ENCODE results near the gene CNOT1.

GRCh38 chr16:58472266-58472665, 157.4 kb downstream of the CNOT1 start:
- TF ChIP-seq GLIS3 (CRISPR knock-in tag; IDR thresholded peaks at IDR 0.05) = no peak
- no peak for TF ChIP-seq PATZ1 (CRISPR knock-in tag; IDR thresholded peaks at IDR 0.05; ENCODE audit: borderline replicate concordance)
- TF ChIP-seq, protein P1, sequence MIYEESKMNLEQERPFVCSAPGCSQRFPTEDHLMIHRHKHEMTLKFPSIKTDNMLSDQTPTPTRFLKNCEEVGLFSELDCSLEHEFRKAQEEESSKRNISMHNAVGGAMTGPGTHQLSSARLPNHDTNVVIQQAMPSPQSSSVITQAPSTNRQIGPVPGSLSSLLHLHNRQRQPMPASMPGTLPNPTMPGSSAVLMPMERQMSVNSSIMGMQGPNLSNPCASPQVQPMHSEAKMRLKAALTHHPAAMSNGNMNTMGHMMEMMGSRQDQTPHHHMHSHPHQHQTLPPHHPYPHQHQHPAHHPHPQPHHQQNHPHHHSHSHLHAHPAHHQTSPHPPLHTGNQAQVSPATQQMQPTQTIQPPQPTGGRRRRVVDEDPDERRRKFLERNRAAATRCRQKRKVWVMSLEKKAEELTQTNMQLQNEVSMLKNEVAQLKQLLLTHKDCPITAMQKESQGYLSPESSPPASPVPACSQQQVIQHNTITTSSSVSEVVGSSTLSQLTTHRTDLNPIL (CRISPR knock-in tag; IDR thresholded peaks at IDR 0.05; ENCODE audit: low read depth) = no peak
- no peak for TF ChIP-seq ARNTL (CRISPR knock-in tag; IDR thresholded peaks at IDR 0.05; ENCODE audit: borderline replicate concordance, low read depth)
- TF ChIP-seq ZNF70 (CRISPR knock-in tag; IDR thresholded peaks at IDR 0.05) = no peak
- no peak for TF ChIP-seq ZNF565 (CRISPR knock-in tag; conservative IDR thresholded peaks at IDR 0.05; ENCODE audit: low read depth)
- TF ChIP-seq, protein P2, sequence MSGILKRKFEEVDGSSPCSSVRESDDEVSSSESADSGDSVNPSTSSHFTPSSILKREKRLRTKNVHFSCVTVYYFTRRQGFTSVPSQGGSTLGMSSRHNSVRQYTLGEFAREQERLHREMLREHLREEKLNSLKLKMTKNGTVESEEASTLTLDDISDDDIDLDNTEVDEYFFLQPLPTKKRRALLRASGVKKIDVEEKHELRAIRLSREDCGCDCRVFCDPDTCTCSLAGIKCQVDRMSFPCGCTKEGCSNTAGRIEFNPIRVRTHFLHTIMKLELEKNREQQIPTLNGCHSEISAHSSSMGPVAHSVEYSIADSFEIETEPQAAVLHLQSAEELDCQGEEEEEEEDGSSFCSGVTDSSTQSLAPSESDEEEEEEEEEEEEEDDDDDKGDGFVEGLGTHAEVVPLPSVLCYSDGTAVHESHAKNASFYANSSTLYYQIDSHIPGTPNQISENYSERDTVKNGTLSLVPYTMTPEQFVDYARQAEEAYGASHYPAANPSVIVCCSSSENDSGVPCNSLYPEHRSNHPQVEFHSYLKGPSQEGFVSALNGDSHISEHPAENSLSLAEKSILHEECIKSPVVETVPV (CRISPR knock-in tag; IDR thresholded peaks at IDR 0.05) = no peak
- TF ChIP-seq RARB (CRISPR knock-in tag; IDR thresholded peaks at IDR 0.05) = no peak
- no peak for TF ChIP-seq ZC3H10 (CRISPR knock-in tag; IDR thresholded peaks at IDR 0.05)
